Measurements from ENCODE around the gene MATR3. TPM values are rescaled to one million over a fixed set of nuclear protein-coding genes. Genes with fewer than 3 reads are reported as not detected.

Gene MATR3
- total RNA-seq, 4 donors from 2014 or later, result 115 to 188 (median 156) TPM

GRCh38 chr5:139371482-139372435, 78.2 kb downstream of the MATR3 start:
- peak overlapping the region; percentile 80 to 87 (median 86) for H3K27ac ChIP-seq
- in situ Hi-C loops (cut with MboI; ENCODE audit: low sequenced_read_pairs in 4 of 4) (no loop called here), intact Hi-C loops (cut with DNase I; ENCODE audit: low total_unique reads) (loop anchor here (2.0 kb wide), 1 partner anchor 29 kb away; no protein-coding TSS in a partner anchor)
- peaks cover 26 to 39% of the 10 kb centered on the region in 2 donors for H3K4me1 ChIP-seq
- ATAC-seq, result no peak
- DNase-seq, result no peak
- H3K9me3 ChIP-seq, result no peaks in the 10 kb centered on the region
- peaks cover 0 to 28% of the 10 kb centered on the region in 2 donors for H3K36me3 ChIP-seq
- H3K27me3 ChIP-seq, result no peaks in the 10 kb centered on the region
- H3K4me3 ChIP-seq, result no peak overlapping the region
- TF ChIP-seq POLR2A (IDR thresholded peaks at IDR 0.05) (no peak), CTCF (IDR thresholded peaks at IDR 0.05 in 4 of 5, conservative IDR thresholded peaks at IDR 0.05 in 1 of 5) (no peak)

DNA sequence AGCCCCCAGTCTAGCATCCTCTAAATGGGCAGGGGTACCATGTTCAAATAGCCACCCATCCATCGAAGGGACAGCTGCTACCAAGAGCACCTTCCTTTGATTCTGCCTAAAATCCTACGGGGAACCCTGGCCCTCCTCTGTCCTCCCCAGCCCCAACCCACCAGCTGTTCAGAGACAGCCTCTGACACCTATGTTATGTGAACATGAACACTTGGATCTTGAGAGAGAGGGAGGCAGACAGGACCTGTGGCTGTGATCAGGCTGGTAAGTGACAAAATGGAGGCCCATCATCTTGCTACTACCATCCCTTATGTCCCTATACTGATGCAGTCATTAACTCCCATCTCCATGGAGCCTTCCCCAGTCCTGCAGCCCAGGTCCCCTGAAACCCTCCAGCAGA, 81.4 kb downstream of the MATR3 start:
- in situ Hi-C loops (cut with MboI; ENCODE audit: low sequenced_read_pairs in 4 of 4), result no loop called here
- intact Hi-C loops (cut with DNase I; ENCODE audit: low total_unique reads), result loop anchor here (1.0 kb wide), 1 partner anchor 15 kb away; no protein-coding TSS in a partner anchor
- no peak for DNase-seq
- Histone ChIP-seq H3K27ac (peak overlapping the region in 3 of 4 donors; percentile 80 to 87 (median 86)), H3K27me3 (no peaks in the 10 kb centered on the region), H3K9me3 (no peaks in the 10 kb centered on the region), H3K4me1 (peaks cover 14 to 25% of the 10 kb centered on the region in 2 donors), H3K36me3 (peaks cover 0 to 19% of the 10 kb centered on the region in 2 donors), H3K4me3 (no peak overlapping the region)
- TF ChIP-seq POLR2A (IDR thresholded peaks at IDR 0.05) (no peak), CTCF (IDR thresholded peaks at IDR 0.05 in 4 of 5, conservative IDR thresholded peaks at IDR 0.05 in 1 of 5) (no peak)
- ATAC-seq, result no peak

DNA sequence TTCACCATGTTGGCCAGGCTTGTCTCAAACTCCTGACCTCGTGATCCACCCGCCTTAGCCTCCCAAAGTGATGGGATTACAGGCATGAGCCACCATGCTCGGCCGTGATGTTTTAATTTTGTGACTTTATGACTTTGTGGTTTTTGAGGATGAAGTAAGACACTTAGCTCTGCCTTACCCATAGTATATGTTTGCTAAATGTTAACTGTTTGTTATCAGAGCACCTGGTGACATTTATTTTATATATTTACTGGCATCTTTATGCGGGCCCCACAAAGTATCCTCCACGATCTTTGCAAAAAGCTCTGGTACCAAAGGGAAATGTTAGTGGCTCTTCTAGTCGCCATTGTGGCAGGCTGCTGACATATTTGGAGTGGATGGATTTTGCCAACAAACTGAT, 82.8 kb downstream of the MATR3 start:
- Histone ChIP-seq H3K4me3 (no peak overlapping the region), H3K36me3 (peaks cover 0 to 10% of the 10 kb centered on the region in 2 donors), H3K4me1 (peaks cover 14 to 25% of the 10 kb centered on the region in 2 donors), H3K9me3 (no peaks in the 10 kb centered on the region), H3K27ac (no peak overlapping the region), H3K27me3 (no peaks in the 10 kb centered on the region)
- intact Hi-C loops (cut with DNase I; ENCODE audit: low total_unique reads) (no loop called here), in situ Hi-C loops (cut with MboI; ENCODE audit: low sequenced_read_pairs in 4 of 4) (no loop called here)
- no peak for DNase-seq
- TF ChIP-seq CTCF (IDR thresholded peaks at IDR 0.05 in 4 of 5, conservative IDR thresholded peaks at IDR 0.05 in 1 of 5) (no peak), POLR2A (IDR thresholded peaks at IDR 0.05) (no peak)
- no peak for ATAC-seq

DNA sequence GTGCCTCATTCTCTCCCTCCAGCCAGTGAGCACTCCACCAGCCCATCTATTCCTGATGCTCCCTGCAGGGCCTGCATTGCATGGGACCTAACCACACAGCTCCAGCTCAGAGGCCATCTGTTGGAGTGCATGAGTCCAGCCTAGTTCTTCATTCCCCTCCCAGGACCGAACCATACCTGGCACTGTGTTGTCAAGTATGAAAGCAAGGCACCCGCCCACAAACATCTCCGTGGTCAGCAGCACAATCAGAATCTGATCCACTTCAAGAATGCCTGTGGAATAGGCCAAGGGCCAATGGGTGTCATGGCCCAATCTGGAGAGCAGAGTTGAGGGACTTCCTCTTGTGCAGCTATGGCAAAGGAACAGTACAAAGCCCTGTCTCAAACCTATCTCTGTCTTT, 83.7 kb downstream of the MATR3 start:
- H3K27me3 ChIP-seq, result no peaks in the 10 kb centered on the region
- H3K9me3 ChIP-seq, result no peaks in the 10 kb centered on the region
- TF ChIP-seq CTCF (IDR thresholded peaks at IDR 0.05 in 4 of 5, conservative IDR thresholded peaks at IDR 0.05 in 1 of 5) (no peak), POLR2A (IDR thresholded peaks at IDR 0.05) (no peak)
- H3K36me3 ChIP-seq, result peaks cover 0 to 1% of the 10 kb centered on the region in 2 donors
- in situ Hi-C loops (cut with MboI; ENCODE audit: low sequenced_read_pairs in 4 of 4), result no loop called here
- intact Hi-C loops (cut with DNase I; ENCODE audit: low total_unique reads), result no loop called here
- ATAC-seq (no peak), DNase-seq (no peak)
- H3K4me1 ChIP-seq, result peaks cover 14 to 22% of the 10 kb centered on the region in 2 donors
- H3K4me3 ChIP-seq, result no peak overlapping the region
- H3K27ac ChIP-seq, result no peak overlapping the region
